ENCODE measurements around the gene RELN.
"Not testable (repeated sequence)": the region's sequence is repeated elsewhere in the genome, so short reads cannot be mapped to it uniquely, and the experiment has no call there.

Gene RELN

DNA sequence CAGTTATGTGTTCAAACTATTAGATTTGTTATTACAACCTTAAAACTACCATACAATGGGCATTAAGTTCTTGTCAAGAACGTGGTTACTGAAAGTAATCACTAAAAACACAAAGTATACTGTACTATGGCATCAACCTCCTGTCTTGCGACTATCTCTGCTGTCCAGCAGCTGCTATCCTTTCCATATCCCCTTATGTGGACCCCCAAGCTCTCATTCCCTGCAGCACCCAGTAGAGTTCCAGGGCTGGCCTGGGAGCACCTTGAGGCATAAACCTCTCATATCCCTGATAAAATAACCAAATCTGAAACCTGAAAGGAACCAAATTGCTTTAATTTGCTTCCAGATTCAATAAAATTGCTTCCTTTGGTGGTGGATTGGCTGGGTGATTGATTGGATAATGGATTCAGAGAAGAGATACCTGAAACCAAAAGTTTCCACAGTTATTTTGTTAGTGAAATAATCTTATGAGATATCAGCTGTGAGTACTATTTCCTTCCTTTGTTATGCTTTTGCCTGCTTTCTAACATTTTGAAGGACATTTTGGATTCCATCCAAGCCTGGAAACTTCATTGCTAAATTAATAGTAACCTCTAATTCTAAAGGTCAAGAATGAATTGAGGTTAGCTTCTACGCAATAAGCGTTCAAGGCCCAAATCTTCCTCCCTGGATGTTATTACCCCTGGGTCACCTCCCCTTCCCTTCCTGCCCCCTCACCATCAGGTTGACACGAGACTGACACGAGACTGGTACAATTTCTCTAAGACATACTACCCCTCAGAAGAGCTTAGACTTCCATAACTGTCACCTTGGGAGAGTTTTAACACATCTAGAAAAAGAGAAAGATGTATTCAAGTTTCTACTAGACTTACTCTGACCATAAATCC is 48.8 kb downstream of the RELN start:
- no peak for DNase-seq

DNA sequence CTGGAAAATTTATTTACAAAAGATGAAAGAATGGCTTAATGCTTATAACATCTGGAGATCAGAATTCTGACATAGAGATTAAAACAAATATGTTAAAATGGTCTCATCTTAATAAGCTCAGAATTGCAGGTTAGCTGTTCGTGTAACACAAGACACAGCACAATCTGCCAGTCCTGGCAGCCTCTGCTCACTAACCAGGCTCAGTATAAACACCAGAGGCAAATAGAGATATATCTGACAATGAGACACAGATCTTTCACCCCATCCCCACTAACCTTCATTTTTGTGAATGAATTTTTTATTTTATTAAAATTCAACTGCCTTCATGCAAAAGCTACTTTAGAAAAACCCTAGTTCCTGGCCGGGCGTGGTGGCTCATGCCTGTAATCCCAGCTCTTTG is 51.8 kb downstream of the RELN start:
- DNase-seq, result no peak

DNA sequence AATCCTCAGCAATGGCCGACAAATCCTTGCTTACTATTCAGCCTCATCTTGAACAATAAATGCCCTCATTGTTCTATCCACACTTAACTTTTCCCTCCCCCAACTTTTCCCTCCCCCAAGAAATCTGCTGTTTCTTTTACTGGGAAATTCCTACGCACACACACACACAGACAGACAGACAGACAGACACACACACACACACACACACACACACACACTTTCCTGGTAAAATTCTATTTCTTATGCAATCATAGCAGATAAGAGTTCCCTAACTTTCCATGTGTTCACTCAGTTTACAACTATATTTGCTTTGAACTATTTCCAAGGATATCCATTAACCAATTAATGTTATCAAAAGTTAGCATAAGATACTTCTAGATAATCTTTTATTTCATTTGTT is 52.9 kb downstream of the RELN start:
- DNase-seq, result no peak

DNA sequence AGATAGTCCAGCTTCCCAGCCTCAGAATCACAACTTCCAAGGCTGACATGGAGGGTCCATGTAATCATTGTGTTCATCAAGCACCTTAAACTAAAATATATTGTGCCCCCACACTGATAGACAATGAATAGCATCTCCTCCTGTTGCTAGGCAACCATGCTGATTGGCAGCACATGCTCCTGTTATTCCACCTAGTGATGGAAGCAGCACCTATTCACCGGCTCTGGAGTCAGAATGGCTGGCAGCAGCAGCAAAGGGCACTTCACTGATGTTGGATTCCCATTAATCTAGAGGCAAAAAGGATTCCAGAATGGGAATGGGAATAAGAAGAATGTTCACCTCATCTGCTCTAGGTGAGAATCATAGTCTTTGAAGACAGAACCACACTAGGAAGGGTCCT is 55.0 kb downstream of the RELN start:
- no peak for DNase-seq

DNA sequence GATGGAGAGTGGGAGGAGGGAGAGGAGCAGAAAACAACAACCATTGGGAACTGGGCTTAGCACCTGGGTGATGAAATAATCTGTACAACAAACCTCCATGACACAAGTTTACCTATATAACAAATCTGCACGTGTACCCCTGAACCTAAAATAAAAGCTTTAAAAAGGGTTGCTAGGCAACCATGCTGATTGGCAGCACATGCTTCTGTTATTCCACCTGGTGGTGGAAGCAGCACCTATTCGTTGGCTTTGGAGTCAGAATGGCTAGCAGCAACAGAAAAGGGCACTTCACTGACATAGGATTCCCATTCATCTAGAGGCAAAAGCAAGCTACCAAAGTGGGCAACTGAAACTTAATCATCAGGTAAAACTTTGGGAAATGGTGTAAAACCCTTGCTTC is 57.1 kb downstream of the RELN start:
- DNase-seq, result no peak

DNA sequence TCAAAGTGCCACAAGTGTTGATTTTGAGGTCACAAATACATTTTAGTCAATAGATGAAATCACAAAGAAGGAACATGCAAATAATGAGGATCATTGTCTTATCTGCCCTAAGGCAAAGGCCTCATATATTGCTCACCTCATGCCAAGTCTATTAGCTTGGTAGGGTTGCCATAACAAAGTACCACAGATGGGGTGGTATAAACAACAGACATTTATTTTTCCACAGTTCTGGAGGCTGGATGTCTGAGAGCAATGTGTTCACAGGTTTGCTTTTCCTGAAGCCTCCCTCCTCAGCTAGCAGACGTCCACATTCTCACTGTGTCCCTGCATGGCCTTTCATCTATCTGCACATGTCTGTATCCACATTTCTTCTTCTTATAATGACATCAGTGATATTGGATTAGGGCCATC is 59.6 kb downstream of the RELN start:
- no peak for DNase-seq

DNA sequence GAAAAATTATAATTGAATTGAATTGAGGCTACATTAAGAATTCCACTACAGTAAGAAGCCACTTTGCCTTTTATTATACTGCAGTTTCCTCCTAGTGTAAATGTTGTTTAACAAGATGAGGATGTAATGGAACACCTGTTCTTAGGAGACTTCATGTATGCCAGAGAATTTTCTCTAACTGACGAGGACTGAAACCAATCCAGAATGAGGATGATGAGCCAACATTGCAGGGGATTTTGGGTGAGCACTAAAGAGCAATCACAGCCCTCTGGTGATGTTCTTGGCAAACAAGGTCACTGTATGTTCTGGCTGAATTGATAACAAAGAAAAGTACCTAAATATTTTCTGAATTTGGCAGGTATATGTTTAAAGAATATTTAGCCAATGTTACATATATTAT is 60.9 kb downstream of the RELN start:
- DNase-seq, result no peak

DNA sequence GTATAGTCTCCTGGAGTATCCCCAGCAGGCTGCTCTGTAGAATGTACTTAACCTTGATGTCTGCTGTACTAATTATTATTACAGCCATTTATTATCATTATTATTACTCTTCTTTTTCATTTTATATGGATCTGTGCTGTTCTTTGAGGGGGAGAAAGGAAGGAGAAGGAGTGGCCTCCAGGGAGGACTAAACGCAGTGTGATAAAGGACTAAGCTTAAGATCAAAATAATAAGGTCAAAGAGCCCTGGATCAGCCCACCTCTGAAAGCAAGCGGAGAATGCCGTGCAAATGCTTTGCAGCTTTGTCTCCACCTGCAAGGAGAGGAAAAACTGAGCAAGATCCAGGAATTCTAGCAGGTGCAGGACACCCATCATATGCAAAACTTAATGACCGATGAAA is 65.3 kb downstream of the RELN start:
- no peak for DNase-seq

DNA sequence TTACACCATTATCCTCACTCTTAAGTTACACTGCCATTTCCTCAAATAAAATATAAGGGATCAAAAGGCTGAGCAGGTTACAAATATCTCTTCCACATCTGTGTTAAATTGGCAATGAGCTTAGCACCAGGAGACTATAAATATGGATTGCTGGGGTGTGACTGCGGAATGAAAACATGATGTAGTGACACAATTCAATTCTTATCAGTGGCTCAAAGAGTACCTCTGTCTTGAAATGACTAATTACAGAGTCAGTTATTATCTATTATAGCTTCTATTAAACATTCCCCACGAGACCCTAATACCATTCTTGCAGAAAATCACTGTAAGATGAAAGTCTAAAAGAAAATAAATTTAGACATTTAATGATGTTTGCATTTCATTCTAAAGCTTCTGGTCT is 67.1 kb downstream of the RELN start:
- DNase-seq, result no peak

DNA sequence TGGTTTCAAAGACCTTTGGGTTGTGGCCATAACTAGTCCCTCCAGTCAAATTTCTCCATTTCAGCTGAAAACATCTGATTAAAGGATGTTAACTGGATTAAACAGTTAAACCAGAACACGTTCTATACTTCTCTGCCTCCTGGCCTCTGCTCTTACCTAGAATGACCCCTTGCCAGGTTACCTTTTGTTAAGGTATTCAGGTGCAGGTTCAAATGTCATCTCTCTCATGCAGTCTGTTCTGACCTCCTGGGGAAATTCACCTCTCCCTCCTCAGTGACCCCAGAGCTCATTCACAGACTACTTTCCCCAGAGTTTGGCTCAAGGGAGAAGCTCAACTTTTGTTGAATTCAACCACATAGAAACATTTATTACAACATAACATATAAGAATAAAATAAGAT is 67.8 kb downstream of the RELN start:
- DNase-seq, result no peak

DNA sequence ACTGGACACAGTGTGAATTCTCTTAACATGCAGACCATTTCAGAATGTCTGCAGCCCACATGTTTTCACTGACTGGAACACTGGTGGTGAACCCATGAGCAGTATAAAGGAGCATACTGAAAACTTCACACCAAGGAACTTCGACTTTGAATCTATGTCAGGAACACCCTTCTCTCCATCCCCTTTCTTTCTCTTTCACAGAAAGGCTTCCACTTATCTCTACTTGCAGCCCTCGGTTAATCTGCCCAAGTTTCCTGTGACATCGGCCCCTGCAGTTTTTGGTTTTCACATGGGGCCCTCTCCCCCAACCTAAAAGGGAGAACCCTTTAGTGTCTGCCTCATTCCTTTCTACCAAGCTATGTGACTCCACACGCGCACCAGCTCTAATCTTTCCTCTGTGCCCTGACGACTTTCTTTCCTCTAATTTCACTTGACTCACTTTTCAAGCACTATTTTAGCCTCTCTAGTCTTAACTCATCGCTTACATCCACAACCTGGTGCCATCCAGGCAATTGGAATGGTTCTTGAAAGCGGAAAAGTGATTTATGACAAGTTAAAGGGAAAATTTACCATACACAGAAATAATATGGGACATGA is 70.1 kb downstream of the RELN start:
- no peak for DNase-seq

DNA sequence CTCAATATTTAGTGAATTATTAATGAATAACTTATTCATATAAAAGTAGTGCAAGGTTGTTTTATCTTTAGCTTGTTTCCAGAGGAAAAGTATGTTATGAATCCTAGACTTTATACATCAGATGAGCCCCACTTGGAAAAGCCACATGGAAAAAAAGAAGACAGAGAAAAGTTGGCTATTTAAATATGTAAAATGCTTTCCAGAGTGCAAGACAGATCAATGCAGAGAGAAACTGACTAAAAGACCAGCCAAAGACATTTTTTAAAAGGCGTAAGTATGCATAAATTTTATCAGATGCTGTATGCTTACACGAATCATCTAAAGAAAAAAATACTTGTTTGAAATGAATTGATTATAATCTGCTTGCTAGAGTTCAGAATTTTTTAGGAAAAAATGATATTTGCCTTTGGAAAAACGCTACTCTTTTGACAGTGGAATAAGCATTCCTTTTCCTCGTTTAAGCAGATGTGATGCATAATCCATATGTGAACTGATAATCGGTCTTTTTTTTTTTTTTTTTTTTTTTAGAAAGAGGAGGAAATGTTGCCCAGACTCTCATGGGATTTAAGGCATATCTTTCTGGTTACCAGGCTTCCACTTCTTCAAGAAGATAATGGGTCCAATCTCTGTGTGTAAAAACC is 70.7 kb downstream of the RELN start:
- no peak for DNase-seq

DNA sequence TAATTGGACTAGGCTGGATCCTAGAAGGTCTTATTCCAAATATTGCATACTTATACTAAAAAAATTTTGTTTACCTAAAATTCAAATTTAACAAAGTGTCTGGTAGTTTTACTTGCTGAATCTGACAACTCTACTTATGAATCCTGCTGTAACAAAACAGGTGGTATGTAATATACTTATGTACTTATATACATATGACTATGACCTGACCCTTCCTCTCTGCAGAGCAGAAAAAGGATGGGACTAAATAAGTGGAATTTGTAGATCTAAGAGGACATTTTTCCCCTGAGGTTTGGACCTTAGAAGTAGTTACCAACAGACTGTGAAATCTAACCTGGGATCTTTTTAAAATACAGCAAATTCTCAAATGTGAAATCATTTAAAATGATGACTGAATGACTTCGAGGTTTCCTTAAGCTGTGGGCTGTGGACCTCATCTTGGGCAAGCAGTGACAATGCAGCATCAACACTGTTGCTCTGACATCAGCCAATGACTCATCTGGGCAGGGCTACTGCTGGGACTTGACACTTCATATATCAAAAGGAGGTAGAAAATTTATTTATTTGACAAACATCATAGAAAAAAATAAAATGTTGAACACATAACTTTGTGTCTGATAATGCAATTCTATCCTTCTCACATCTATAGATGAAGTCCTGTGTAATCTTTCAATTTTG is 73.6 kb downstream of the RELN start:
- DNase-seq, result no peak

DNA sequence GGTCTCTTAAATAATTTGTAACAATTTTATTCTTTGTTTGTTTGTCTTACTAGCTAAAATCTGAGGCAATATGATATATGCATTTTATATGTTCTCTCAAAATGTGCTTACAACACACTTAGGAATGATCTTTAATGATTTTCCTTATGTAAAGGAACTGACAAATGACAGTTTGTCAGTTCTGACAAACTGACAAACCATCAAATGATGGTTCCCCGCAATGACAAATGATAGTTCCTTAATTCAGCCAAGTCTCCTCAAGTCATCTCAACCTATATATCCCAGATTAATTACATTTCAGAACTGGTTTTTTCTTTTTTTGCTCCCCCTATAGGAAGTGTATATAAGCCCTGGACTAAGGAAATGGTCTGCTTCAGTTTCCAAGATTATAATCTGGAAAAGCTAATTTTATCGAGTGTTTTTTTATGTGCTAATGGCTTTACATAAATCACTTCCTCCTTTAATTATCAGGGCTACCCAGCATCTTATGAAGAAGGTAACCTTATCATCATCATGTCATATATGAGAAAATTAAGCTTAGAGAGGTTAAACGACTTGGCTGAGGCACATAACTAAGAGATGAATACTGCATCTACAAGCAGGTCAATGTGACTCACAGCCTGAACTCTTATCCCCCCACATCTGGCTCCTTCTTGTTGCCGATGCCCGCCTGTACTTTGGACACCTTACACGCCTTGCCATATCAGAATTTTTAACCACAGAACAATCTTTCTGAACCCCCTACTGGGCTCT is 75.1 kb downstream of the RELN start:
- DNase-seq, result no peak

DNA sequence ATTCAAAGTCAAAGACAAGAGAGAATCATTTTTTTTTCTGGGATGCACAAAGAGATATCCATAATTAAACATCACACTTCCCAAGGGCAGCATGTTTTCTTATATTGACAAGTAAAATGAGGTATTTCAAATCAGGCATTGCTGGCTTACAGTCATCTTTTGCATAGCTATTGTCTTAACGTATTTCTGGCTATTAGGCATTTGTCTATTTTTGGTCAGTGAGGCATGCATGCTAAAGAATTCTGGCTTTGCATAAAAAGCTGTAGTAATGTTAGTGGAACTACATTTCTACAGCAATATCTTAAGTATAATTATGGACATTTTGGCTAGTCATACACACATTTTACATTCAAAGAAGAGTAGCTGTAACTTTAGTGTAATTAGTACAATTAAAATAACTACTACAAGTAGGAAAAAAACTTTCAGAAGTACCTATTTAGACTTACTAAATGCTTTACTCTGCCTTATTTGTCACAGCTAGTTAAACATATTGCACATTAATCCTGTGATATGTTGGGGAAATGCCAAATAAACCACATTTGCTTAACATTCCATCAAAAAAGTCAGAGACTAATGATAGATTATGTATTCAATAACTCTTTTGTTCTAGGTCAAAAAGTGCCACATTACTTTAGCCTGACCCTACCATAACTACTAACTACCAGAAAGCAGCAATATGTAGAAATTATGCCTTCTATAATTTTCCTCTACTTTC is 76.4 kb downstream of the RELN start:
- DNase-seq, result no peak

DNA sequence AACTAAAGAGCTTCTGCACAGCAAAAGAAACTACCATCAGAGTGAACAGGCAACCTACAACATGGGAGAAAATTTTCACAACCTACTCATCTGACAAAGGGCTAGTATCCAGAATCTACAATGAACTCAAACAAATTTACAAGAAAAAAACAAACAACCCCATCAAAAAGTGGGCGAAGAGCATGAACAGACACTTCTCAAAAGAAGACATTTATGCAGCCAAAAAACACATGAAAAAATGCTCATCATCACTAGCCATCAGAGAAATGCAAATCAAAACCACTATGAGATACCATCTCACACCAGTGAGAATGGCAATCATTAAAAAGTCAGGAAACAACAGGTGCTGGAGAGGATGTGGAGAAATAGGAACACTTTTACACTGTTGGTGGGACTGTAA is 78.4 kb downstream of the RELN start:
- not testable (repeated sequence) for DNase-seq

DNA sequence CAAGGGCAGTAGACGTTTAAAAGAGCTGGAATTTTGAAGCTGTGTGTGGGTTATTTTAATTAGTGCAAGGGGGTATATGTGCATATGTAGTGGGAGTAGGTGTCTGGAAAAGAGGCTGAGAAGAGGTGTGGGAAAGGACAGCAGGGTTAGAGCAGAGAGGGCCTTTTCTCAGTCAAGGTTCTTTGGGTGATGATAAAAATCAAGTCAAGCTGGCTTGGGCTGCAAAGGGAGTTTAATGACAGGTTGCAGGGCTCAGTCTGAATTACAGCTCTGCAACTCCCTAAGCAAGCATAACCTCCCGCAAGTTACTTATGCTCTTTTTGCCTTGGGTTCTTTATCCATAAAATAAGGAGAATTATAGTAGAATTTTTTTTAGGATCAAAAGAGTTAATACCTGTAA is 83.5 kb downstream of the RELN start:
- DNase-seq, result no peak

DNA sequence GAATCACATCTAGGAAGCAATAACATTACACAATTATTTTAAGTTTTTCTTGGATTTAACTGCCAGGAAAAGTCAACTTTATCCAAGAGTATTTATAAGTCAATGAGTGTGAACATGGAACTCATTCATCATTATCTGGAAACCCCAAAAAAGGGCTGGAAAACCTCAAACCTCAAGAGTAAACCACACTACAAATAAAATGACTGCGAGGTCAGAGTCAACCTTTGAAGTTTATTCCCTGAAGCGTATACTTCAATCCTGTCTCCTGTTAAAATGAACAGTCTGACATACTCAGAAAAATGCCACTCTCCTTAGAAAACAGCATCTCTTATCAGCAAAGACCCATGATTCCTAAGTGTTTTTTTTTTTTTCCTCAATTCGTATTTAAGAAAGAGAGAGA is 86.5 kb downstream of the RELN start:
- no peak for DNase-seq

DNA sequence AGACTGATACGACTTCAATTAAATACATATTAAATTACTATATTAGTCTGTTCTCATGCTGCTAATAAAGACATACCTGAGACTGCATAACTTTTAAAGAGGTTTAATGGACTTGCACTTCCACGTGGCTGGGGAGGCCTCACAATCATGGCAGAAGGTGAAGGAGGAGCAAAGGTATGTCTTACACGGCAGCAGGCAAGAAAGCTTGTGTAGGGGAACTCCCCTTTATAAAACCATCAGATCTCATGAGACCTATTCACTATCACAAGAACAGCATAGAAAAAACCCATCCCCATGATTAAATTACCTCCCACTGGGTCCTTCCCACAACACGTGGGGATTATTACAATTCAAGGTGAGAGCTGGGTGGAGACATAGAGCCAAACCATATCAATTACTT is 92.6 kb downstream of the RELN start:
- DNase-seq, result not testable (repeated sequence)

DNA sequence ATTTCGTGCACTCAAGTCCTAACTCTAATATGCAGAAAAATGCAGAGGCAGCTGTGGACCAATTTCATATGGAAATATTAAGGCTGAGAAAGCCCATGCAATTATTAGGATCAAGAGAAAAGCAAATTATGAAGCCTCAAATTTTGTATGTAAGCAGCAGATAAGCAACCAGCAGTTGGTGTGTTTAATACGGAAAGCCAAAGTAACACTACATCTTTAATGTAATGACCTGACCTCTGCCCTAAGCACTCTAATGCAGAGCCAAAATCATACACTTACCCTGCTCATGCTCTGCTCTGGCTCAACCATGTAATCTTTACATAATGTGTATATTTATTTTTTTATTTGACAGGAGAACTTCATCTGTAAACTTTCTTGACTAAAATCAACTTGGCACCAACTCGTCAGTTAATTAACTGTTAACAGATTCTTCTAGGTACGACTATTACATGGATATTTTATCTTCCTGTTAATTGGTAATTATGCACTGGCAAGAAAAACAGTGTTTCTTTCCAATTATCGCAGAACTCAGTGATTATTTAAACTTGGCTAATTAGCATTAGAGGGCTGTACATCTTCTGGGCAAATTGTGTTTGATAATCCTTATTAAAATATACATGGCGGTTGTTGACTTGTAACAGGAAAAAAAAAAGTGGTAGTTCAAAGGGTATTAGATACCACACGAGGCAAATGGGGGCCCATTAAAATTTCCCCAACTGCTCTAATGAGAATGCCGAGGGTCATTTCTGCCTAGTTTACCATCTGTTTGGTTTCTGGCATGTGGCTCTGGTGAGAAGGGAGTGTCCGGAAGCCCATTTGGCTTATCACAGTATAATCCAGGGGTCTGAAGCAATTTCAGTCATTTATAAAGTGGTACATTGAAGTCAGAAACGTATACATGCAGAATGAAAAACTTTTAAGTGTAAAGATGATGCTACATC is 94.5 kb downstream of the RELN start:
- no peak for DNase-seq

DNA sequence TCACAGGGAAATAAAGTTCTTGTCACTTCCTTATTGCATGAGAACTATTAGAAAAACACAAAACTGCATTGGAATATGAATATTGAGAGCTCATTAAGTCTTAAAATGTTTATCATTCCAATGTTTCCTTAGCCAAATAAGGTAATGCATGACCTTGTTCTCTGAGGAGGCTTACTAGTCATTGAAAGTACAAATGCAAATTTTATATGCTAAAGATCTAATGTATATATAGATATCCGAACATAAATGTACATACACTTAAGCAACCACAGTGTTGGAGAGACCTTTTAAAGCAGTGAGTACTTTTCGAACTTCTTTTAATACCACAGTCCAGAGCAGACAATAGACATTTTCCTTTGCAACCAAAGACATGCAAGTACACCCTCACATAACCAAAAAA is 96.1 kb downstream of the RELN start:
- no peak for DNase-seq
